ENCODE results near the gene NEK7.

The NEK7 gene

DNA sequence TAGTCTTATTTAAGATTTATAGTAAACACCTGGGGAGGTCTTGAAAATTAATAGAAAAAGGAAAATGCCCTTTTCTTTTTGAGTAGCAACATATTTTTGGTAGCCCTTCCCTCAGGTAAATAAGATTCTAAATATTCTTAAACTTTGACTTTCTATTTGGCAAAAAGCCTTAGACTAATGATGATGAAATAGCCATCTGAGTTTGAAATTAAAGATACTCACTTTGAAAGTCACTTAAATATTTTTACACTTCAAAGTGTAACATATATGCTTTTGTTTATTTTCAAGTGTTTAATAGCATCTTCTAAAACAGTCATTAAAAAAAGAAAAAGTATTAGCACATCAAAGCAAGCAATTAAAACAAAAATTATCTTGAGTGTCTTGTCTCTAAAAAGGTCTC, 135.1 kb downstream of the NEK7 start:
- TF ChIP-seq, protein P1, sequence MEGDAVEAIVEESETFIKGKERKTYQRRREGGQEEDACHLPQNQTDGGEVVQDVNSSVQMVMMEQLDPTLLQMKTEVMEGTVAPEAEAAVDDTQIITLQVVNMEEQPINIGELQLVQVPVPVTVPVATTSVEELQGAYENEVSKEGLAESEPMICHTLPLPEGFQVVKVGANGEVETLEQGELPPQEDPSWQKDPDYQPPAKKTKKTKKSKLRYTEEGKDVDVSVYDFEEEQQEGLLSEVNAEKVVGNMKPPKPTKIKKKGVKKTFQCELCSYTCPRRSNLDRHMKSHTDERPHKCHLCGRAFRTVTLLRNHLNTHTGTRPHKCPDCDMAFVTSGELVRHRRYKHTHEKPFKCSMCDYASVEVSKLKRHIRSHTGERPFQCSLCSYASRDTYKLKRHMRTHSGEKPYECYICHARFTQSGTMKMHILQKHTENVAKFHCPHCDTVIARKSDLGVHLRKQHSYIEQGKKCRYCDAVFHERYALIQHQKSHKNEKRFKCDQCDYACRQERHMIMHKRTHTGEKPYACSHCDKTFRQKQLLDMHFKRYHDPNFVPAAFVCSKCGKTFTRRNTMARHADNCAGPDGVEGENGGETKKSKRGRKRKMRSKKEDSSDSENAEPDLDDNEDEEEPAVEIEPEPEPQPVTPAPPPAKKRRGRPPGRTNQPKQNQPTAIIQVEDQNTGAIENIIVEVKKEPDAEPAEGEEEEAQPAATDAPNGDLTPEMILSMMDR (IDR thresholded peaks at IDR 0.05; ENCODE audit: control extremely low read depth, extremely low read depth, low read depth, missing control alignments) = no peak
- CTCF ChIA-PET = no interaction called here
- POLR2A ChIA-PET = no interaction called here
- DNase-seq (ENCODE audit: extremely low spot score) = no peak

DNA sequence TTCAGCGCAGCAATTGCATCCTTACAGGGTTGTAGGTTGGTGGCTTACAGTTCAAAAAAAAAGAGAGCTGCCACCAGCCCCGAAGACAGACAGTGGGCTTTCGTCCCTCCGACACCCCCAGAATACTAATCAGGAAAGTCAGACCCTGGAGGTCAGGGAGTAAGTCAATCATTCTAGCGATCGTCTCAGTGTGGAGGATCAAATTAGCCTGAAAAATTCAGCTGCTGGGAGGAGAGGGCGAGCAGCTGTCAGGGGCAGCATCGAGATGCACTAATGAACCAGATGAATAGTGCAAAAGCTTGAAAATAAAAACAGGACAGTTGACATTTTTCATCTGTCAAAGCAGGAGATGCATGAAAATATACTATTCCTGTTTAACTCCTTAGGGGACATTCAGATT, 138.4 kb downstream of the NEK7 start:
- TF ChIP-seq, protein P1 (IDR thresholded peaks at IDR 0.05; ENCODE audit: control extremely low read depth, extremely low read depth, low read depth, missing control alignments) = no peak
- POLR2A ChIA-PET = no interaction called here
- DNase-seq (ENCODE audit: extremely low spot score) = no peak
- CTCF ChIA-PET = interaction anchor here (1.1 kb wide), 1 partner anchor 45 kb away, joined by 4 read pairs; no protein-coding TSS in a partner anchor

GRCh38 chr1:198295971-198296370, 139.2 kb downstream of the NEK7 start:
- TF ChIP-seq, protein P1 (IDR thresholded peaks at IDR 0.05; ENCODE audit: control extremely low read depth, extremely low read depth, low read depth, missing control alignments) = no peak
- no peak for DNase-seq (ENCODE audit: extremely low spot score)
- ChIA-PET POLR2A (no interaction called here), CTCF (interaction anchor here (1.1 to 1.3 kb wide), 2 partner anchors 45 to 87 kb away, joined by 3 to 4 read pairs; no protein-coding TSS in a partner anchor)

- TF ChIP-seq, protein P1 (IDR thresholded peaks at IDR 0.05; ENCODE audit: control extremely low read depth, extremely low read depth, low read depth, missing control alignments) = no peak
- ChIA-PET POLR2A (no interaction called here), CTCF (interaction anchor here (1.4 kb wide), 1 partner anchor 45 kb away, joined by 4 read pairs; no protein-coding TSS in a partner anchor)
- DNase-seq (ENCODE audit: extremely low spot score) = no peak
These were observed 140.5 kb downstream of the NEK7 start for GRCh38 chr1:198297281-198297680.

GRCh38 chr1:198298640-198299039, 141.8 kb downstream of the NEK7 start:
- TF ChIP-seq, protein P1 (IDR thresholded peaks at IDR 0.05; ENCODE audit: control extremely low read depth, extremely low read depth, low read depth, missing control alignments) = no peak
- CTCF ChIA-PET = interaction anchor here (1.1 to 2.4 kb wide), 4 partner anchors 10 to 80 kb away, joined by 3 to 14 read pairs (median 4); no protein-coding TSS in a partner anchor
- POLR2A ChIA-PET = no interaction called here
- DNase-seq (ENCODE audit: extremely low spot score) = no peak

DNA sequence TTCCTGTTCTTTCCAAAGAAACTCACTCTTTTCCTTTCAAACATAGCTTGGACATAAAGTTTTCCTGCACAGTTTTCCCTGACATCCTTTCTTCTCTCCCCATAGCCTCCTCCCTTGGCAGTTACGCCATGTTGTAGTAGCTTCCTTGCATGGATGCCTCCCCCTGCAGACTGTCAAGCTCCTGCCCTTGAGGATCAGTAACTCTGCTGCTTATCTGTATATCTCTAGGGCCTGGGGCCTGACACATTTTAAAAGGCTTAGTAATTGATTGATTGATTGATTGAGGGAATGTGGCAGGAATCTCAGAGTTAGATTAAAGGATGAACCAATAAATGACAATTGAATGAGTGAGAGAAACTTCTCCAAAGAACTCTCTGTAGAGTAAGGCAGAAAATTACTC, 143.7 kb downstream of the NEK7 start:
- no peak for DNase-seq (ENCODE audit: extremely low spot score)
- ChIA-PET CTCF (interaction anchor here (2.4 kb wide), 1 partner anchor 13 kb away, joined by 14 read pairs; no protein-coding TSS in a partner anchor), POLR2A (no interaction called here)
- TF ChIP-seq, protein P1 (IDR thresholded peaks at IDR 0.05; ENCODE audit: control extremely low read depth, extremely low read depth, low read depth, missing control alignments) = no peak

Data from GM10248 (cell line).